Fibroblast of lung (primary cell): Measurements from ENCODE around the gene ZNF319. TPM values are rescaled to one million over a fixed set of nuclear protein-coding genes. Genes with fewer than 3 reads are reported as not detected.
A peak's percentile ranks its signal among the peaks of the same experiment; 100 is the strongest.

Source experiments
- DNase-seq, 2 donors: peaks; one replicate each; pipeline versions ENCODE4 v3.0.0 to v3.0.0-alpha.2; 2010; ENCODE audit warnings: low read depth in 2 of 2
- H2AFZ ChIP-seq: 2 replicates; pipeline ENCODE4 v1.5.1; 2012; ENCODE audit warnings: low read length, control low read depth, inconsistent platforms
- H3K27ac ChIP-seq: 2 replicates; pipeline ENCODE4 v1.5.1; 2011; ENCODE audit warnings: low read length, control low read depth; ENCODE audit not compliant: insufficient read depth
- H3K27me3 ChIP-seq: 2 replicates; pipeline ENCODE4 v1.5.1; 2011; ENCODE audit warnings: mild to moderate bottlenecking, low read length; ENCODE audit not compliant: control insufficient read depth, insufficient read depth
- H3K36me3 ChIP-seq: 2 replicates; pipeline ENCODE4 v1.5.1; 2011; ENCODE audit warnings: low read length; ENCODE audit not compliant: control insufficient read depth, insufficient read depth
- H3K4me1 ChIP-seq: 2 replicates; pipeline ENCODE4 v1.5.1; 2011; ENCODE audit warnings: low read length; ENCODE audit not compliant: control insufficient read depth, insufficient read depth; ENCODE audit errors: extremely low read depth
- H3K4me2 ChIP-seq: 2 replicates; pipeline ENCODE4 v1.5.1; 2011; ENCODE audit warnings: low read length, control low read depth; ENCODE audit not compliant: insufficient read depth; ENCODE audit errors: extremely low read depth
- H3K4me3 ChIP-seq, 4 experiments: fragments of 200-600 bp in 1 of 4; sonication (generic) in 1 of 4; replicated peaks in 1 of 4; 2 replicates each; pipeline ENCODE4 v1.5.1; 2011 to 2016; ENCODE audit warnings: low read length in 4 of 4, low read depth in 3 of 4, mild to moderate bottlenecking in 3 of 4, control low read depth in 2 of 4, inconsistent platforms in 1 of 4, mixed read lengths in 1 of 4; ENCODE audit not compliant: insufficient read depth in 1 of 4; ENCODE audit errors: control extremely low read depth in 1 of 4
- H3K79me2 ChIP-seq: 2 replicates; pipeline ENCODE4 v1.5.1; 2012; ENCODE audit warnings: mild to moderate bottlenecking, low read length, inconsistent platforms; ENCODE audit not compliant: control insufficient read depth, insufficient read depth
- H3K9ac ChIP-seq: 2 replicates; pipeline ENCODE4 v1.5.1; 2011; ENCODE audit warnings: mild to moderate bottlenecking, low read length, control low read depth; ENCODE audit not compliant: insufficient read depth
- H3K9me3 ChIP-seq: 2 replicates; pipeline ENCODE4 v1.5.1; 2012; ENCODE audit warnings: low read depth, low read length; ENCODE audit not compliant: control insufficient read depth, insufficient read depth
- H4K20me1 ChIP-seq: 2 replicates; pipeline ENCODE4 v1.5.1; 2011; ENCODE audit warnings: low read length; ENCODE audit not compliant: control insufficient read depth, insufficient read depth; ENCODE audit errors: extremely low read depth
- EZH2 ChIP-seq: IDR thresholded peaks from 2 replicates; pipeline ENCODE4 v1.5.1; 2012; ENCODE audit warnings: low read length, control low read depth, mild to moderate bottlenecking; ENCODE audit errors: missing control alignments
- polyA plus RNA-seq, 2 donors: library from polyadenylated mRNA; depleted of rRNA in 1 of 2; stranded (reverse) in 1 of 2; unstranded in 1 of 2; fragments of >200 nt; gene quantifications; 2 replicates each; pipeline ENCODE4 v1.2.1, GENCODE V29; 2011 to 2012; ENCODE audit warnings: missing spikeins in 1 of 2
- total RNA-seq: library from RNA; depleted of rRNA; stranded (reverse); fragments of >200 nt; gene quantifications from 2 replicates; pipeline ENCODE4 v1.2.1, GENCODE V29; 2014
- TF ChIP-seq, protein P1 (sequence below), 2 donors: IDR thresholded peaks in 1 of 2; conservative IDR thresholded peaks in 1 of 2; 1 replicate in 1 of 2; 2 replicates in 1 of 2; pipeline ENCODE4 v1.5.1; 2011 to 2012; ENCODE audit warnings: low read length in 2 of 2, control low read depth in 1 of 2, inconsistent platforms in 1 of 2, low read depth in 1 of 2, mild to moderate bottlenecking in 1 of 2

Gene ZNF319
- total and polyA plus RNA-seq, 2 donors (not counting 1 experiment from before 2014, with no cell fraction given) = 2.6 to 4.1 TPM

DNA sequence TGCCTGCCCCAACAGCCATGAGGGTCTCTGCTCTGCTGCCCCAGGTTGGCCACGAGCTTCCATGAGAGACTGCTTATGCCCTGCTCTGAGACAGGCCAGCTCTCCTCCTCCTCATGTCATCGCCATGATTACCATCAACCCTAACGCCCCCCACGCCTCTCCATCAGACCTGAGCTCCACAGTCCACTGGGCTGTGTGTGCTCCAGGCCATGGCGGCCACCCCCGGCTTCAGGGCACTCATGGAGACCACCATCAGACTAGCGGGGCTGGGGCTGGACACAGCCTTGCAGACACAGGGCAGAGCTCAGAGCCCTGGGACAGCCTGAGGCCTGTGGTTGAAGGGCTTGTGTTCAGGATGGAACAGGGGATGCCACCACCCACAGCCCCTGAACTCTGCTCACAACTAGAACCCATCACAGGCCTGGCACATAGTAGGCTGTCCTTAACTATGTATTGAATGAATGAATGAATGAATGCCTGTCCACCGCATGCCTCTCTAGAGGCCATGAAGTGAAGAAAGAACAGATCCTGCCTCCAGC, 44.1 kb downstream of the ZNF319 start:
- H2AFZ ChIP-seq = no peak overlapping the region
- no peaks in the 10 kb centered on the region for H4K20me1 ChIP-seq
- H3K79me2 ChIP-seq = no peaks in the 10 kb centered on the region
- no peak overlapping the region for H3K27ac ChIP-seq
- no peaks in the 10 kb centered on the region for H3K9me3 ChIP-seq
- no peak for DNase-seq
- no peaks in the 10 kb centered on the region for H3K36me3 ChIP-seq
- no peak overlapping the region for H3K4me3 ChIP-seq
- TF ChIP-seq, protein P1, sequence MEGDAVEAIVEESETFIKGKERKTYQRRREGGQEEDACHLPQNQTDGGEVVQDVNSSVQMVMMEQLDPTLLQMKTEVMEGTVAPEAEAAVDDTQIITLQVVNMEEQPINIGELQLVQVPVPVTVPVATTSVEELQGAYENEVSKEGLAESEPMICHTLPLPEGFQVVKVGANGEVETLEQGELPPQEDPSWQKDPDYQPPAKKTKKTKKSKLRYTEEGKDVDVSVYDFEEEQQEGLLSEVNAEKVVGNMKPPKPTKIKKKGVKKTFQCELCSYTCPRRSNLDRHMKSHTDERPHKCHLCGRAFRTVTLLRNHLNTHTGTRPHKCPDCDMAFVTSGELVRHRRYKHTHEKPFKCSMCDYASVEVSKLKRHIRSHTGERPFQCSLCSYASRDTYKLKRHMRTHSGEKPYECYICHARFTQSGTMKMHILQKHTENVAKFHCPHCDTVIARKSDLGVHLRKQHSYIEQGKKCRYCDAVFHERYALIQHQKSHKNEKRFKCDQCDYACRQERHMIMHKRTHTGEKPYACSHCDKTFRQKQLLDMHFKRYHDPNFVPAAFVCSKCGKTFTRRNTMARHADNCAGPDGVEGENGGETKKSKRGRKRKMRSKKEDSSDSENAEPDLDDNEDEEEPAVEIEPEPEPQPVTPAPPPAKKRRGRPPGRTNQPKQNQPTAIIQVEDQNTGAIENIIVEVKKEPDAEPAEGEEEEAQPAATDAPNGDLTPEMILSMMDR (conservative IDR thresholded peaks at IDR 0.05 in 1 of 2, IDR thresholded peaks at IDR 0.05 in 1 of 2; ENCODE audit: low read depth in 1 of 2, low read length in 2 of 2) = no peak
- no peak for TF ChIP-seq EZH2
- H3K9ac ChIP-seq = no peak overlapping the region
- no peaks in the 10 kb centered on the region for H3K4me1 ChIP-seq
- peaks cover 5% of the 10 kb centered on the region for H3K27me3 ChIP-seq
- H3K4me2 ChIP-seq = no peak overlapping the region

DNA sequence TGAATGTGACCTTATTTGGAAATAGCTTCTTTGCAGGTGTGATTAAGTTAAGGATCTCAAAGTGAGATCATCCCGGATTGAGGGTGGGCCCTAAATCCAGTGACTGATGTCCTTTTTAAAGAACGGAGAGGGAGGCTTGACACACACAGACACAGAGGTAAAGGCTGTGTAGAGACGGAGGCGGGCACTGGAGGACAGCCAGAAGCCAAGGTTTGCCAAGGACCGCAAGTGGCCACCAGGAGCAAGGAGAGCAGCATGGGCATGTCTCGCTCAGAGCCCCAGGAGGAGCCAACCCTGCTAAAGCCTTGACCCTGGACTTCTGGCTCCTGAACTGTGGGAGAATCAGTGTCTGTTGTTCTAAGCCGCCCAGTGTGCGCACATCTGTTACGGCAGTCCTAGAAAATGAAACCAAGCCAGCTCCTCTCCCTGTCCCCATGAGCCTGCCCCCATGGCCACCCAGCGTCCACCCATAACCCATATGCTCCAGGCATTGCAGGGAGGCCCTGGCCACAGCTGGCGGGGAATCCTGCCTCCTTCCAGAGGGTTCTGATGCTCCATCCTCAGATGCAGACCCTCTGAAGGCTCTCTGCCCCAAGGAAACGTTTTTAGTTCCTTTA, 44.8 kb downstream of the ZNF319 start:
- no peaks in the 10 kb centered on the region for H3K36me3 ChIP-seq
- no peak overlapping the region for H3K27ac ChIP-seq
- H3K4me3 ChIP-seq = no peak overlapping the region
- H2AFZ ChIP-seq = no peak overlapping the region
- H3K4me2 ChIP-seq = no peak overlapping the region
- H3K9ac ChIP-seq = no peak overlapping the region
- no peaks in the 10 kb centered on the region for H3K79me2 ChIP-seq
- DNase-seq = peak in 1 of 2 donors; percentile 8
- H3K4me1 ChIP-seq = no peaks in the 10 kb centered on the region
- H4K20me1 ChIP-seq = no peaks in the 10 kb centered on the region
- no peaks in the 10 kb centered on the region for H3K9me3 ChIP-seq
- peaks cover under 1% of the 10 kb centered on the region for H3K27me3 ChIP-seq
- TF ChIP-seq, protein P1 (conservative IDR thresholded peaks at IDR 0.05 in 1 of 2, IDR thresholded peaks at IDR 0.05 in 1 of 2; ENCODE audit: low read depth in 1 of 2, low read length in 2 of 2) = no peak
- no peak for TF ChIP-seq EZH2

DNA sequence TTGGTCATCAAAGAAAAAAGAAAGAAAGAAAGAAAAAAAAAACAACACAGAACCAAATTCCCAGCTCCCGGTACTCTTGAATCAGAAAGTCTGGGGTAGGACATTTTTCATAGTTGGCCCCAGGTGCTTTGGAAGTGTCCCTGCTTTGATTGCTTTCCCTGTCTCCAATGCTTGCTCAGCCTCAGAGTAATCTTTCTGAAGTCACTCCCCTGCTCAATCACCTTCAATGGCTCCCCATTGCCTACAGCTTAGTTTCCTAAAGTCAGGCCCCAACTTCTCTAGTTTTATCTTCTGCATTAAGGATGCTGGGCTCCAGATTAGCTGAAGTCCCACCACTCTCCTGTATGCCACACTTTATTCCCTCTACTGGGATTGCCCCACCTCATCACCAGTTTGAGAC, 46.6 kb downstream of the ZNF319 start:
- no peaks in the 10 kb centered on the region for H3K9me3 ChIP-seq
- no peak overlapping the region for H3K4me2 ChIP-seq
- no peaks in the 10 kb centered on the region for H4K20me1 ChIP-seq
- H3K36me3 ChIP-seq = no peaks in the 10 kb centered on the region
- no peak for DNase-seq
- no peak overlapping the region for H2AFZ ChIP-seq
- H3K4me3 ChIP-seq = no peak overlapping the region
- H3K27me3 ChIP-seq = no peaks in the 10 kb centered on the region
- TF ChIP-seq EZH2 = no peak
- TF ChIP-seq, protein P1 (conservative IDR thresholded peaks at IDR 0.05 in 1 of 2, IDR thresholded peaks at IDR 0.05 in 1 of 2; ENCODE audit: low read depth in 1 of 2, low read length in 2 of 2) = no peak
- H3K79me2 ChIP-seq = no peaks in the 10 kb centered on the region
- no peak overlapping the region for H3K9ac ChIP-seq
- no peaks in the 10 kb centered on the region for H3K4me1 ChIP-seq
- H3K27ac ChIP-seq = no peak overlapping the region
